Measurements from ENCODE around the gene GNB1.

DNA sequence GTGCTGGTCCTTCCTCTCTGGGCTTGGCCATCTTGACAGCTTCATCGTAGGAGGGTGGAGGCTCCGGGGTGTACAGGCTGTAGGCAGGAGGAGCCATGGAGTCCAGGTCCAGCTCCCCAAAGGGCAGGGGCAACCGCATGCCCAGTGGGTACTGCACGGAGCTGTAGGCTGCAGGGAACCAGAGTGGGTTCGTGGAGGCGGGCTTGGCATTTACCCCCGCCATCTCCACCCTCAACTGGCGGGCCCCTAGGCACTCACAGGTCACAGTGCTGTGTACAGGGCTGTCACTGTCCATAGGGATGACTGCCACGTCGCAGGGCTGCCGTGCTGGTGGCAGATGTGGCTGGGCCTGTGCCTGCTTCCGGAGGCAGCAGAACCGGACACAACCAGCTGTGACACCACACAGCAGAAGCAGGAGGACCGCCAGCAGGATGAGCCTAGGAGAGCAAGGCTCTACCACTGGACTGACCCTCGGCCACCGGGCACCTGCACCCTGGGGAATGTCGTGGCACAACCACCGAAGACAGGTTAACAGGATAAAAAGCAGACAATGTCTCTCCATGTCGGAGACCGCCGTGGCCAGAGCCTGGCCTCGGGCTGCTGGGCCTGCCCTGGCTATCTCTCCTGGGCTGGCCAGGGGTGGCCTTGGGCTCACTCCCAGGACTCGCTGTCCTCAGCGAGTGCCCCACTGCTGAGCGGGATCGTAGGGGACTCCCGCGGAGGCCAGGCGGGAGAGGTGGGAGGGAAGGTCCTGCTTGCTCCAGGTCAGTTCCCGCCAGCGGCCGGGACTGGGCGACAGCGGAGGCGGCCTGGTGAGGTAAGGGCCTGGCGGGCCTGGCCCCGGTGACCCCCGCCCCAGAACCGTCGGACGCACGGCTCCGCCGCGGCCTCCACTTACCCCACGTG, 27.4 kb upstream of the GNB1 start:
- TF ChIP-seq, protein P1, sequence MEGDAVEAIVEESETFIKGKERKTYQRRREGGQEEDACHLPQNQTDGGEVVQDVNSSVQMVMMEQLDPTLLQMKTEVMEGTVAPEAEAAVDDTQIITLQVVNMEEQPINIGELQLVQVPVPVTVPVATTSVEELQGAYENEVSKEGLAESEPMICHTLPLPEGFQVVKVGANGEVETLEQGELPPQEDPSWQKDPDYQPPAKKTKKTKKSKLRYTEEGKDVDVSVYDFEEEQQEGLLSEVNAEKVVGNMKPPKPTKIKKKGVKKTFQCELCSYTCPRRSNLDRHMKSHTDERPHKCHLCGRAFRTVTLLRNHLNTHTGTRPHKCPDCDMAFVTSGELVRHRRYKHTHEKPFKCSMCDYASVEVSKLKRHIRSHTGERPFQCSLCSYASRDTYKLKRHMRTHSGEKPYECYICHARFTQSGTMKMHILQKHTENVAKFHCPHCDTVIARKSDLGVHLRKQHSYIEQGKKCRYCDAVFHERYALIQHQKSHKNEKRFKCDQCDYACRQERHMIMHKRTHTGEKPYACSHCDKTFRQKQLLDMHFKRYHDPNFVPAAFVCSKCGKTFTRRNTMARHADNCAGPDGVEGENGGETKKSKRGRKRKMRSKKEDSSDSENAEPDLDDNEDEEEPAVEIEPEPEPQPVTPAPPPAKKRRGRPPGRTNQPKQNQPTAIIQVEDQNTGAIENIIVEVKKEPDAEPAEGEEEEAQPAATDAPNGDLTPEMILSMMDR (IDR thresholded peaks at IDR 0.05): no peak
- TF ChIP-seq EP300 (IDR thresholded peaks at IDR 0.05): no peak

Data from tibial nerve (tissue), 4 donors.